DOHH2 (cell line): Measurements from ENCODE around the gene DIS3L2.

ENCODE experiments used
- H3F3A ChIP-seq: fragments of 200-600 bp; sonication (generic), shearing (Covaris generic); 2 replicates; pipeline ENCODE4 v1.6.0; 2016; ENCODE audit warnings: antibody characterized with exemption, mild to moderate bottlenecking; ENCODE audit not compliant: control insufficient read depth, insufficient read depth
- H3K27ac ChIP-seq: fragments of 200-600 bp; sonication (generic); 2 replicates; pipeline ENCODE4 v1.5.1; 2014; ENCODE audit warnings: low read depth, mild to moderate bottlenecking, low read length, moderate library complexity
- H3K27me3 ChIP-seq: fragments of 200-600 bp; sonication (generic); 2 replicates; pipeline ENCODE4 v1.6.1; 2014; ENCODE audit warnings: mild to moderate bottlenecking, low read length, mixed read lengths; ENCODE audit not compliant: control insufficient read depth
- H3K36me3 ChIP-seq: fragments of 200-600 bp; sonication (generic); 2 replicates; pipeline ENCODE4 v1.6.1; 2014; ENCODE audit warnings: mild to moderate bottlenecking, low read length, moderate library complexity, mixed read lengths; ENCODE audit not compliant: control insufficient read depth
- H3K4me1 ChIP-seq: fragments of 200-600 bp; sonication (generic); 2 replicates; pipeline ENCODE4 v1.6.1; 2014; ENCODE audit warnings: mild to moderate bottlenecking, low read length, mixed read lengths; ENCODE audit not compliant: control insufficient read depth
- H3K4me2 ChIP-seq: fragments of 200-600 bp; sonication (generic); 2 replicates; pipeline ENCODE4 v1.6.0; 2014; ENCODE audit warnings: mild to moderate bottlenecking, low read length, moderate library complexity
- H3K4me3 ChIP-seq: fragments of 200-600 bp; sonication (generic); 2 replicates; pipeline ENCODE4 v1.5.1; 2014; ENCODE audit warnings: mild to moderate bottlenecking, low read length, mixed read lengths
- H3K79me2 ChIP-seq: fragments of 200-600 bp; sonication (generic); 2 replicates; pipeline ENCODE4 v1.6.1; 2014; ENCODE audit warnings: mild to moderate bottlenecking, low read length, mixed read lengths; ENCODE audit not compliant: control insufficient read depth
- H3K9me2 ChIP-seq: fragments of 200-600 bp; sonication (generic); replicated peaks from 2 replicates; pipeline ENCODE4 v1.6.1; 2014; ENCODE audit warnings: mild to moderate bottlenecking, low read length, mixed read lengths; ENCODE audit not compliant: control insufficient read depth
- H3K9me3 ChIP-seq: fragments of 200-600 bp; sonication (generic); 2 replicates; pipeline ENCODE4 v1.6.1; 2014; ENCODE audit warnings: antibody characterized with exemption, low read length, mixed read lengths; ENCODE audit not compliant: control insufficient read depth, insufficient read depth
- H4K20me1 ChIP-seq: fragments of 200-600 bp; sonication (generic); 2 replicates; pipeline ENCODE4 v1.6.0; 2014; ENCODE audit warnings: low read depth, mild to moderate bottlenecking, antibody characterized with exemption, low read length, moderate library complexity; ENCODE audit not compliant: control insufficient read depth, insufficient read depth
- EZH2phosphoT487 ChIP-seq: fragments of 200-600 bp; sonication (generic); IDR thresholded peaks from 2 replicates; pipeline ENCODE4 v1.6.1; 2017; ENCODE audit warnings: borderline replicate concordance, mild to moderate bottlenecking, antibody characterized with exemption, low read length, moderate library complexity, mixed read lengths
- TF ChIP-seq, protein P1 (sequence below): fragments of 200-600 bp; sonication (generic); IDR thresholded peaks from one replicate; pipeline ENCODE4 v1.5.1; 2014; ENCODE audit warnings: antibody characterized with exemption, mild to moderate bottlenecking, low read depth, low read length; ENCODE audit not compliant: poor library complexity, severe bottlenecking

The DIS3L2 gene

GRCh38 chr2:232126301-232127099, 165.0 kb downstream of the DIS3L2 start:
- Histone ChIP-seq H3F3A (no peaks in the 10 kb centered on the region), H3K79me2 (no peaks in the 10 kb centered on the region), H3K9me3 (no peaks in the 10 kb centered on the region), H3K27me3 (no peaks in the 10 kb centered on the region), H3K4me3 (no peak overlapping the region), H3K4me2 (no peak overlapping the region), H3K36me3 (peaks cover 6% of the 10 kb centered on the region), H3K9me2 (no peaks in the 10 kb centered on the region), H3K27ac (no peak overlapping the region), H4K20me1 (no peaks in the 10 kb centered on the region), H3K4me1 (no peaks in the 10 kb centered on the region)
- TF ChIP-seq, protein P1, sequence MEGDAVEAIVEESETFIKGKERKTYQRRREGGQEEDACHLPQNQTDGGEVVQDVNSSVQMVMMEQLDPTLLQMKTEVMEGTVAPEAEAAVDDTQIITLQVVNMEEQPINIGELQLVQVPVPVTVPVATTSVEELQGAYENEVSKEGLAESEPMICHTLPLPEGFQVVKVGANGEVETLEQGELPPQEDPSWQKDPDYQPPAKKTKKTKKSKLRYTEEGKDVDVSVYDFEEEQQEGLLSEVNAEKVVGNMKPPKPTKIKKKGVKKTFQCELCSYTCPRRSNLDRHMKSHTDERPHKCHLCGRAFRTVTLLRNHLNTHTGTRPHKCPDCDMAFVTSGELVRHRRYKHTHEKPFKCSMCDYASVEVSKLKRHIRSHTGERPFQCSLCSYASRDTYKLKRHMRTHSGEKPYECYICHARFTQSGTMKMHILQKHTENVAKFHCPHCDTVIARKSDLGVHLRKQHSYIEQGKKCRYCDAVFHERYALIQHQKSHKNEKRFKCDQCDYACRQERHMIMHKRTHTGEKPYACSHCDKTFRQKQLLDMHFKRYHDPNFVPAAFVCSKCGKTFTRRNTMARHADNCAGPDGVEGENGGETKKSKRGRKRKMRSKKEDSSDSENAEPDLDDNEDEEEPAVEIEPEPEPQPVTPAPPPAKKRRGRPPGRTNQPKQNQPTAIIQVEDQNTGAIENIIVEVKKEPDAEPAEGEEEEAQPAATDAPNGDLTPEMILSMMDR = no peak
- TF ChIP-seq EZH2phosphoT487 = no peak

DNA sequence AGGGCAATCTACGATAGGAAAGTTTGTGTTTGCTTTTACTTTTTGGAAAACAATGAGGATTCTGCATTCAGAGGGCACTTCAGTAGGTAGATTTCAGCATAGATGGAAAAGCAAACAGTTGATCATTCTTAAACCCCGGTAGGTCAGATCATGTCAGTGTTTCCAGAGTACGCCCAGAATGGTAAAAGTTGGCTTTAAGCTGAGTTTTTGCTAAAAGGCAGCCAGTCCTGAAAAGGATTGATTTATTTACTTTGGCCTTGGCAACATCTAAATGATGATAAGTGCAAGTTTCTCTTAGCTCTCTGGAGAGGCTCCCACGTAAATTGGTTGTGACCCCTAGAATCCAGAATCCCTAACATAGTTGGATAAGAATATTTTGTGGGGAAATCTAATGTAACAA, 168.0 kb downstream of the DIS3L2 start:
- Histone ChIP-seq H3K9me3 (no peaks in the 10 kb centered on the region), H3F3A (no peaks in the 10 kb centered on the region)

GRCh38 chr2:232132181-232132580, 170.7 kb downstream of the DIS3L2 start:
- no peaks in the 10 kb centered on the region for H3K9me2 ChIP-seq
- no peak overlapping the region for H3K4me3 ChIP-seq
- no peaks in the 10 kb centered on the region for H4K20me1 ChIP-seq
- TF ChIP-seq EZH2phosphoT487 = no peak
- H3K27ac ChIP-seq = no peak overlapping the region
- no peaks in the 10 kb centered on the region for H3K9me3 ChIP-seq
- H3F3A ChIP-seq = no peaks in the 10 kb centered on the region
- peaks cover 18% of the 10 kb centered on the region for H3K36me3 ChIP-seq
- no peaks in the 10 kb centered on the region for H3K79me2 ChIP-seq
- no peak overlapping the region for H3K4me2 ChIP-seq
- H3K4me1 ChIP-seq = no peaks in the 10 kb centered on the region
- H3K27me3 ChIP-seq = no peaks in the 10 kb centered on the region

More for the DNA sequence above, 168.0 kb downstream of the DIS3L2 start:
- Histone ChIP-seq H3K79me2 (no peaks in the 10 kb centered on the region), H3K36me3 (peaks cover 18% of the 10 kb centered on the region), H3K4me1 (no peaks in the 10 kb centered on the region), H3K4me2 (no peak overlapping the region), H3K27me3 (no peaks in the 10 kb centered on the region), H4K20me1 (no peaks in the 10 kb centered on the region), H3K9me2 (no peaks in the 10 kb centered on the region), H3K27ac (no peak overlapping the region), H3K4me3 (no peak overlapping the region)
- TF ChIP-seq, protein P1 = no peak
- TF ChIP-seq EZH2phosphoT487 = no peak

DNA sequence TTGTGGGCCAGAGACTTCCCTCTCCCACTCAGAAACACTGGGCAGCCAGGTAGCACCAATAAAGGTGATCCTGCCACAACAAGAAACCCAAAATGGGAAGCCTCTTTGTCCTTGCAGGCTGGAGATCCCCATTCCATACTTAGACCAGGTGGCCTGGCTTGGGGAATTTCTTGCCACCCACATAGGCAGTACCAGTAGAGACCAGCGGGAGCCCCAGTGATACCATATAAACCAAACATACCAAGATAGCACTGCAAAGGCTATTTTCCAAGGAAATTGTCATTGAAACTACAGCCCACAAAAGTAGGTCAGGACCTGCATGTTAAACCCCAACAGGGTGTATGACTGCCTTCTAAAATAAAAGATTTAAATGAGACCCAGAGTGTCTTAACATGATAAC, 171.6 kb downstream of the DIS3L2 start:
- H3K27me3 ChIP-seq = no peaks in the 10 kb centered on the region
- no peaks in the 10 kb centered on the region for H3K9me2 ChIP-seq
- H3K4me3 ChIP-seq = no peak overlapping the region
- H3K79me2 ChIP-seq = no peaks in the 10 kb centered on the region
- H3F3A ChIP-seq = no peaks in the 10 kb centered on the region
- peaks cover 20% of the 10 kb centered on the region for H3K36me3 ChIP-seq
- no peaks in the 10 kb centered on the region for H3K9me3 ChIP-seq
- no peak overlapping the region for H3K4me2 ChIP-seq
- no peaks in the 10 kb centered on the region for H4K20me1 ChIP-seq
- H3K27ac ChIP-seq = no peak overlapping the region
- H3K4me1 ChIP-seq = peaks cover 7% of the 10 kb centered on the region
- no peak for TF ChIP-seq EZH2phosphoT487
- TF ChIP-seq, protein P1 = no peak
